HG02973 (cell line): Measurements from ENCODE around the gene NUP62.
A peak's percentile ranks its signal among the peaks of the same experiment; 100 is the strongest.

Experiments used
- ATAC-seq: cut with Tn5 transposase; IDR thresholded peaks from one replicate; pipeline ENCODE4 v1.9.1; 2021; ENCODE audit warnings: moderate library complexity; ENCODE audit not compliant: unreplicated experiment

Gene NUP62

GRCh38 chr19:49907745-49908446 lies 21.4 kb downstream of the NUP62 start:
- no peak for ATAC-seq

GRCh38 chr19:49906879-49907564 lies 22.3 kb downstream of the NUP62 start:
- no peak for ATAC-seq

GRCh38 chr19:49904136-49904535 lies 25.2 kb downstream of the NUP62 start:
- ATAC-seq, result no peak

GRCh38 chr19:49896863-49897621 lies 32.3 kb downstream of the NUP62 start, which contains the start of gene IL4I1:
Gene IL4I1 (minus strand): TSS chr19:49896887. CDS start chr19:49896160, 727 bp downstream.
- peak; percentile 35 for ATAC-seq

GRCh38 chr19:49895566-49896297 lies 33.6 kb downstream of the NUP62 start:
- no peak for ATAC-seq

GRCh38 chr19:49894879-49895565 lies 34.3 kb downstream of the NUP62 start:
- no peak for ATAC-seq

GRCh38 chr19:49894011-49894664 lies 35.2 kb downstream of the NUP62 start:
- no peak for ATAC-seq

- no peak for ATAC-seq
Observed at GRCh38 chr19:49892716-49893115, 36.6 kb downstream of the NUP62 start.

GRCh38 chr19:49891393-49891792 lies 37.9 kb downstream of the NUP62 start:
- ATAC-seq, result no peak

- no peak for ATAC-seq
Observed at GRCh38 chr19:49890349-49891311, 38.7 kb downstream of the NUP62 start.

GRCh38 chr19:49889687-49890348 lies 39.5 kb downstream of the NUP62 start:
- ATAC-seq, result no peak

GRCh38 chr19:49889038-49889686 lies 40.1 kb downstream of the NUP62 start:
- no peak for ATAC-seq

GRCh38 chr19:49888510-49888824 lies 40.8 kb downstream of the NUP62 start:
- no peak for ATAC-seq

GRCh38 chr19:49887665-49888509 lies 41.4 kb downstream of the NUP62 start:
- no peak for ATAC-seq

- no peak for ATAC-seq
Observed at GRCh38 chr19:49887037-49887664, 42.2 kb downstream of the NUP62 start.

- ATAC-seq, result no peak
Observed at GRCh38 chr19:49884760-49885159, 44.5 kb downstream of the NUP62 start.

- no peak for ATAC-seq
Observed at GRCh38 chr19:49884109-49884508, 45.2 kb downstream of the NUP62 start.
